GM21526 (cell line): ENCODE data around the gene C14orf93.
"Not testable (repeated sequence)": the region's sequence is repeated elsewhere in the genome, so short reads cannot be mapped to it uniquely, and the experiment has no call there.

ENCODE experiments used
- ATAC-seq: cut with Tn5 transposase; IDR thresholded peaks from one replicate; pipeline ENCODE4 v1.9.1; 2021; ENCODE audit warnings: moderate library complexity; ENCODE audit not compliant: unreplicated experiment, low FRiP score

C14orf93 gene

DNA sequence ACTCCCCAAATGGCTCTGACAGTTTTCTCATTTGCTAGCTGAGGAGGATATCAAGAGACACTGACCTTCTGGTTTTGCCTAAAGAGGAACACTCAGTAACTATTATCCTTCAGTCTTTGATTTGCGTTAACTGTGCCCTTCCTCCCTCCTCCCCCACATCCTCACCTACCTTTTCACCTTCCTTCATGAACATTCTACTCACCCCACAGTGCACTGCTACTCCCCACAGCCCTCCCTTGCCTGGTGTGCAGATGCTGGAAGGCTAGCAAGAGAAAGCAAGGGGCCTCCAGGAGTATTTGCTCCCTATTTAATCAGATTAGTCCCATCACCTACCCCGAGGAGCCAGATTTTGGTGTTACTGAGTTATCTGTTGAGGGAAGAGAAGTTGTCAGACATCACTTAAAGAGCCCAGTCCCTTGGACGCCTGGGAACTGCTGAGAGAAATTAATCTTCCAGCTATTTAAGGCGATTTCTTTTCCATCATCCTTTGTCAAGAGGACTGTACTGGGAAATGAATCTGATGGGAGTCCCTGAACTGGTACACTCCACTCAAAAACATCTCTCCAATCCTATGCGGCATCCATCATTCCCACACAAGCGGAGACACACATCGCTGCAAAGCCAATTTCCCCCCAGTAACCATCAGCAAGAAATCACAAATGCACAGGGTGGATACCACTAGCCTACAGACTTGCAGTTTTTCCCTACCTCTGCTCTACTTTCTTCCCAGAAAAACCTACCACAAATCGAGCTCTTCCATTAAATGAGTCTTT is 13.3 kb upstream of the C14orf93 start:
- ATAC-seq, result no peak

DNA sequence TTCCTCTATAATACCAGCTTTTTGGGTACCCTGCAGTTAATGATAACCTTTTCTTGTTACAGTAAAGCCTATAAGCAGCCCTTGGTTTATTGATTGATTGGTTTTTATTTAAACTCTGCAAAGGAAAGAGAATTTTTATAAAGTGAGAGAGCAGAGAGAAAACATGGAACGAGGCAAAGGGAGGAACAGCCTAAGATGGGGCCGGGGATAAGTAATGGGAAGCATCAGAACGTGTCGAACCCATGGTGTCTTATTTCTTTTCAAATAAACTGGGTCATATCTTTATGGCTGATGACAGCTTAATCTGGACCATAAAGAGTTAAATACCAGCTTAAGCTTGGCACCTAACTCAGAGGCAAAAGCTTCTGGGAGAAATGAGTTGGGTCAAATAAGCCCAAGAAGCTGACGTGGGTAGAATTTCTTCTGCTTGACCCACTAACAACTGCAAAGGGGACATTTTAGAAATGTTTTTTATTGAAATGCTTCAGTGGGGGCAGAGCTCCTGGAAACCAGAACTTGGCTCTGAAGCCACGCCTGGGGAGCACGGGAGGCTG is 12.0 kb upstream of the C14orf93 start:
- ATAC-seq, result no peak

DNA sequence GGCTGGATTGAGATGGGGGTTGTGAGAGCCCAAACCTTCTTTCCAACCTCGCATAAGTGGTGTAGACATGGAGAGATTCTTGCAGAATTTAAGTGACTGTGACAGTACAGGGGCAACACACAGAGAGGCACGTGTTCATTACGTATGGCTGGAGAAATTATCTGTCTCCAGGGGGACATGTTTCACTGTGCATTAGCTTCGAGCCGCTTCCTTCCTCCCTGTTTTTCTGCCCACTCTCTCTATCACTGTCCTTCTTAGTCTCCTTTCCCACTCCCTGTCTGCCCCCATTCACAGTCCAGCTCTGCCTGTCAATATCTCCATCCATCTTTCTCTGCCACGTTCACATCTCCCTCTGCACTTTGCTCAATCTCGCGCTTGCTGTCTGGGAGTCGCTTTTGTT is 11.5 kb upstream of the C14orf93 start:
- ATAC-seq, result no peak

DNA sequence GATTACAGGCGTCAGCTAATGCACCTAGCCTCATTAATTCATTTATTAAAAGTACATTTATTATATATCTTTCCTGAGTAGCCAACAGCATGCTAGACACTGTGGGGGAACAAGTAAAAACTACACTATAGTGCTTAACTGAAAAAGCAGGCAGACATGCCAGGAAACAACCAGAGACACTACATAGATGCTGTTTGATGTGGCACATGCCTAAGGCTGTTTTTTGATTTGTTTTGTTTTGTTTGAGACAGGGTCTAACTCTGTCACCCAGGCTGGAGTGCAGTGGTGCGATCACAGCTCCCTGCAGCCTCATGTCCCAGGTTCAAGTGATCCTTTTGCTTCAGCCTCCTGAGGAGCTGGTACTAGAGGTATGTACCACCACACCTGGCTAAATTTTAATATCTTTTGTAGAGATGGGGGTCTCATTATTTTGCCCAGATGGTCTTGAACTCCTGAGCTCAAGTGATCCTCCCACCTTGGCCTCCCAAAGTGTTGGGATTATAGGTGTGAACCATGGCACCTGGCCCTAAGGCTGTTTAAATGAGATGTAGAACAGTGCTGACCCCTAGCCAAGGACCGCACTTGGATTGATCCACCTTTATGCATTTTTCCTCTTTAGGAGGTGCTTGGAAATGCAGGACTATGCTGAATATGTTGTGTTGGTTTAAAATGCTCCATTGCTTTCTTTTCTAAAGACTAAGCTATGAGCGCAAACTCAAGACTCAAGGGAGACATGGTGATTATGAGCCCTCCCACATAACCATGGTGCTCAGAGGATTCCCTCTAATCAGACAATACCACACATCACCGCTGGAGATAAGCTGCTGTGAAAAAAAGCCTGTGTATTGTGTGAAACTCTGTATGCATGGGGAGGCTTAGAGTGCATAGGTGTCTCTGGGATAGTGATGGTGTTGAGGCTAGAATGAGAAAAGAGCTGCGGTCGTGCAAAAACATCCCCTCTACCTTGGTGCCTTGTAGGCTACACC is 10.5 kb upstream of the C14orf93 start:
- no peak for ATAC-seq

DNA sequence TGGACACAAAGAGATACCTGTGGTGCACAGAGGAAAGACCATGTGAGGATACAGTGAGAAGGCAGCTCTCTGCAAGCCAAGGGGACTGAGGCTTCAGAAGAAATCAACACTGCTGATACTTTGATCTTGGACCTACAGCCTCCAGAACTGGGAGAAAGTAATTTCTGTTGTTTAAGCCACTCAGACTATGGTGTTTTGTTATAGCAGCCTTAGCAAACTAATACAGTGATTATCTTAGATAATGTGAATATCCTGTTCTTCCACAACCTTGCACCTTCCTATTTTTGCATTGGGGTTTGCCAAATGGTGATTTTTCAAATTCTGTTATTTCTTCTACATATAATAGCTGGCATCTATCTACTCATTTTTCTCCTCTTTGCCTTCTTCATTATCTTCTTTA is 8.2 kb upstream of the C14orf93 start:
- no peak for ATAC-seq

DNA sequence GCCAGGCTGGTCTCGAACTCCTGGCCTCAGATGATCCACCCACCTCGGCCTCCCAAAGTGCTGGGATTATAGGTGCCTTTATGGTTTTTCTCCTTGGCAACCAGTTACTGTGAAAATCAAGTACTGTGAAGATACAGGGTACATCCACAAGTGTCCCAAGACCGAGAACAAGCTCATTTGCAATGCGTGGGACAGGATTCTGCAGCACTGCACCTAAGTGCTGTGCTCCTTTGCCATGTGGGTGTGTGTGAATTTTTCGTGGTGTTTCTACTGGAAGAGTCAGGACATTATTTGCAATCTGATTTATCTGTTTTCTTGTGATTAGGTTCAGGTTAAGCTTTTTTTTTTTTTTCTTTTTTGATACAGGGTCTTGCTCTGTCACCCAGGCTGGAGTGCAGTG is 7.1 kb upstream of the C14orf93 start:
- no peak for ATAC-seq

DNA sequence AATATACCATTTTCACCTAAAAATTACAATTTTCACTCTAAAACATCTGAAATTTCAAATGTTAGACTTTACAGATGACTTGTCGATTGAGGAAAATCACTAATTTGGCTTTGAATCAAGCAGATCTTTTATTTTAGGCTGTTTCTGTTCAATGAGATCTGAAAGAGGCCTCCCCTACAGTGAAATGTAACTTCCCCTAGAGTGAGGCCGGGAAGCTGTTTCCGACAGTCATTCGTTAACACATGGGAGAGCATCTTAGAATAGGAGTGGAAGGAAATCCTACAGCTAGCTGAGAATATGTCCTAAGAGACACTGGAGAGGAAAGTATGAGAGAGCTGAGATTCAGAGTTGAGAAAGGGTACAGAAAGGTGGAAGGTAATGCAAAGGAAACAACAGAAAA is 5.7 kb upstream of the C14orf93 start:
- ATAC-seq, result no peak

DNA sequence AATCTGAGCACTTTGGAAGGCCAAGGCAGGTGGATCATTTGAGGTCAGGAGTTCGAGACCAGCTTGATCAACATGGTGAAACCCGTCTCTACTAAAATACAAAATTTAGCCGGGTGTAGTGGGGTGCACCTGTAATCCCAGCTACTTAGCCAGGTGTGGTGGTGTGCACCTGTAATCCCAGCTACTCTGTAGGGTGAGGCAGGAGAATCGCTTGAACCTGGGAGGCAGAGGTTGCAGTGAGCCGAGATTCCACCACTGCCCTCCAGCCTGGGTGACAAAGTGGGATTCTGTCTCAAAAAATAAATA is 3.8 kb upstream of the C14orf93 start:
- ATAC-seq, result not testable (repeated sequence)

DNA sequence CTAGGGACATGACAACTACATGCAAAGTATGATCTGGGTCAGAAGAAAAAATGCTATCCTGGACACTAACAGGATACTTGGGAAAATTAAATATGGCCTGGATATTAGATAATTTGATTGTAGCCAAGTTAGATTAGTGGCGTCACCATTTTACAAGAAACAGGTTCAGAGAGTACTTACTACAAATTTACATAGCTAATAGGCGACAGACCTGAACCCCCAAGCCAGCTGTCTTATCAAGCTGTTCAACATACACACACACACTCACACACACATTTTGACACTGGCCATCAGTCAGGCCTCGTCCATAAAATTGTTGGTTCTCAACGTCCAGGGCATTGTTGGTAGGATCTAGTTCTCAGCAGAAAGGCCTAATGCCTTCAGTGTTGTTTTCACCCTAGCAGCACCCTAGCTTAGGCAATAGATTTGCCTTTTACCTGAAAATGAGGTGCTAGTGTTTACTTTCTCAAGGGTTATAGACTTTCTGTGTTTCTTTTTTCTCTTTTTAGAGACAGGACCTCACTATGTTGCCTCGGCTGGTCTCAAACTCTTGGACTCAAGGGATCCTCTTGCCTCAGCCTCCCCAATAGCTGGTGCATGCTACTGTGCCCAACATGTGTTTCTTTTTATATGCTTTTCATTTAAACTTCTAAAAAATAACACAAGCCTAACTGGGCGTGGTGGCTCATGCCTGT is 3.3 kb upstream of the C14orf93 start:
- ATAC-seq, result no peak

DNA sequence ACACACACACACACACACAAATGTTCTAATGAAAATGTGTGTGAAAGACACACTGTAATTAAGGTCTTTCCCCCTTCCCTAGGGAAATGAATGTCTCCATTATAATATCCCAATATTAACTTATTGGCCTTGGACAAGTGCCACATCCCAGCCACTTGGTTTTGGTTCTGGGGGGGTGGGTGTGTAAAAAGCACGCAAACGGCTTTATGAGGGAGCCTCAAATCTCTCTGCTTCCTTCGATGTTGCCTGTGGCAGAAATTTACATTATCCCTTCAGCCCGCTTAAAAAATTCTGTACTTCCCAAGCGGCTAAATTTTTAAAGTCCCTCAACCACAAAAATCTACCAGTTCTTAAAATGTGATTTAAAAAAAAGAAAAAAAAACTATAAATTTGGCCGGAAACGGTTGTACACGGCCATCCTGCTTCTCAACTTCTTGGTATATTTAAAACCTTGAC is 432 bp downstream of the C14orf93 start:
- ATAC-seq, result no peak

DNA sequence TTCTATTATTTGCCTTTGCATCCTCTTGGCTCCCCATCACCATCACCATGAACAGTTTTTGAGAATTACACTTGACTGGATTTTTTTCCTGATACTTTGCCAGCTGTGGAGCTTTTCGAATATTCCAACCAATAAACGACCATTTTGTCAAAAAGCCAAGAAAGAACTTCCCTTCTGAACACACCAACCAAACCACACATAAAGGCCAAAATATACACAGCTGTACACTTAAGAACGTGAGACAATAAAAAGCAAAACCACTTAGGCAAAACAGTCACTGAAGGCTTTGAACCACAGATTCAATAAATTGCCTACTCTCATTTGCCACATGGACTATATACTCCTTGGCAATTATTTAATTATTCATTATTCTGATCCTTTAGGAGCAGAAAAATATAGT is 1.1 kb downstream of the C14orf93 start:
- ATAC-seq, result no peak

DNA sequence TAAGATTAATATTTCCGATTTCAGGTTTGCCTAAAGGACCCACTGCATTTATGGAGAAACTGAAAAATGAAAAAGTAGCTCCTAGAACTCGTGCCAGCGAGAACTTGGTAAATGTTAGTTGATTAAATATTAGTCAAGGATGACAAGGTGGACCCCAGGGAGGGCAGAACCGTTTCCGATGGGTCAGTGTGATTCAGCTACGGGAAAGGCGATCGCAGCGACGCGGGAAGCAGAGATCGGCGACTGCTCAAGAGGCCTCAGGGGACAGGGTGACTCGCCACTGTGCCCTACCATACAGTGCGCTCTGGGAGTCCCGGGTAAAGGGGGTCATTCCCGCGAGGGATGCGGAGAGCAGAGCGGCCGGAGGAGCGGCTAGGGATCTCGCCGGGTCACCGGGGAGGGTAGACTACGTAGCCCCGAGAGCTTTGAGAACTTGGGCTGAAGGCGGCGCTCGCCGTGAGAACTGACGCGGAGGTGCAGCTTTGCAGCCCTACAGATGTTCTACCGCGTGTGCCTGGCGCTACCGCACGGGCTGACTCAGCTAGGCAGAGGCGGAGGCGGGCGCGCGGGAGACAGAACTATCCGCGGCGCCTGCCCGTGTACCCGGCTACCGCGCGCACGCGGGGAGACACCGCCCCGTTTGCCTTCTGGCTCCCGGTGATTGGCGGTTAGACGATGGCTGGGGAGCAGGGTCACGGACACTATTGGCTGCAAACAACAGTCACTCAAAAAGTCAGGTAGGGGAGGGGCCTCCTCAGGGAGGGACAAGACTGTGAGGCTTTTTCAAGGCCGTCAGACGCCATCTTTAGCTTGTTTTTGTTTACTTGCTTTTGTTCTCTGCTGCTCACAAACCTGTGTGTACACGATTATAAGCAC is 3.2 kb downstream of the C14orf93 start:
- ATAC-seq, result peak; percentile 90

DNA sequence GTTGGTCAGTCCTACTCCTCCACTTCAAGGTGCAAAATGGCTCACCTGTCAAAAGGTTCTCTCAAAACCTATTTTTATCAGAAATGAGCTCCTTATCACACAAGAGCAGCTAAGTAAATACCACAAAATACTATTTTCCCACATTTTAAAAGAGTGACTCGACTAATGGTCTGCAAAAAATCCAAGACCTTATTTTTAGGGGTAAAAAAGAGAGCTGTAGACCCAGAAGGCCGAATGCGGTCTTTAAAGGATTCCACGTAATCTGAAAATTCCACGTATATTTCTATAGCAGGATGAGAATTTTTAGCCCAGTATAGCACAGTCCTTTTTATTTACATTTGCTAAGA is 3.8 kb downstream of the C14orf93 start:
- no peak for ATAC-seq

DNA sequence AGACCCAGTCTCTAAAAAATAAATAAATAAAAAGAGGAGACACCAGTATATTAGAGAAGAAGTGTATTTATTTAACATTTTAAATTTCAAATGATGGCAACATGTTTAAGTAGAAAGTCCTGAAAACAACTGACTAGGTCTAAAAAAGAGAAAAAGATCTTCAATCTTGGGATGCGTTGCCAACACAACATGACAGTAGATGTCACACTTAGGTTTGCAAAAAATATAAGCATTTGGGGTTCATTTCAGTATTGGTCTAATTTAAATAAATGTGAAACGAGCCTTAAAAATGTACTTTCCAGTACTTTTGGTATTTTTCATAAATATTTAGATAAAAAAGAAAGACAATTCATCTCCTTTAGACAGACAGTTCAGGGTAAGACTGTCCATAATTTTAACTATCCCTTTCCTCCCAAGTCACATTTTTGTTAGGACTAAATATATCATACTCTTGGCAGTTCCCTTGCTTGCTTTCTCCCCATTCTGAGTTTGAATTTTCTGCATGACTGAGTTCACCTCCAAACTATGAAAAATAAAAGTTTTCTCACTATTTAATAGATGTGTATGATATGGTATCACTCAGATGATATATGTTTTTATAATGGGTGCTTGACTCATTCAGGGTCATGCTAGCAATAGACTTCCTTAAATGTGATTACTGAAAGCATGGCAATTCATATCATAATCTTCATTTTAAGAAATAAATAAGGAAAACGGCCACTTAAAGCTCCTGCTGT is 4.3 kb downstream of the C14orf93 start:
- no peak for ATAC-seq

DNA sequence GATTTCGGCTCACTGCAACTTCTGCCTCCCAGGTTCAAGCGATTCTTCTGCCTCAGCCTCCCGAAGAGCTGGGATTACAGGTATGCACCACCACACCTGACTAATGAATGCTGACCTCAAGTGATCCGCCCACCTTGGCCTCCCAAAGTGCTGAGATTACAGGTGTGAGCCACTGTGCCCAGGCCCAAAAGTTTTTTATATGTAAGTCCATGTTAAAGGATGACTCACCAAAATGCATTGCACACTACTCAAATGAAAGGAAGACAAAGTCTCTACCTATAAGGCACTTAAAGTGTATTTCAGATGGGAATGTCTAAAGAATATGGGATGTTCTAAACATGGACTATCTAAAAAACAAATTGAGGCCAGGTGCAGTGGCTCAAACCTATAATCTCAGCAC is 5.7 kb downstream of the C14orf93 start:
- ATAC-seq, result not testable (repeated sequence)

DNA sequence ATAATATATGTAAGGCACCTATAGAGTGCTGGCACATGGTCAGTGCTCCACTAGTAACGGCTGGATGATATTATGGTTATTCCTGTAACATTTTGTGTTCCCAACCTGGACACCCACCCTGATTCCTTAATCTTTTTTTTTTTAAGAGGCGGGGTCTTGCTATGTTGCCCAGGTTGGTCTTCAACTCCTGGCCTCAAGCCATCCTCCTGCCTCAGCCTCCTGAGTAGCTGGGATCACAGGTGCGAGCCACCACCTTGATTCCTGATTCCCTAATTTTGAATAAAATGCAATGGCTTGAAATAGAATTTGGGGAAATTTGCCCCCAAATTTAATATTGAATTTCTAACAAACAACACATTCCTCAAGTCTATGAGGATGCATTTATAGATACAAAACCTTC is 7.4 kb downstream of the C14orf93 start:
- no peak for ATAC-seq

DNA sequence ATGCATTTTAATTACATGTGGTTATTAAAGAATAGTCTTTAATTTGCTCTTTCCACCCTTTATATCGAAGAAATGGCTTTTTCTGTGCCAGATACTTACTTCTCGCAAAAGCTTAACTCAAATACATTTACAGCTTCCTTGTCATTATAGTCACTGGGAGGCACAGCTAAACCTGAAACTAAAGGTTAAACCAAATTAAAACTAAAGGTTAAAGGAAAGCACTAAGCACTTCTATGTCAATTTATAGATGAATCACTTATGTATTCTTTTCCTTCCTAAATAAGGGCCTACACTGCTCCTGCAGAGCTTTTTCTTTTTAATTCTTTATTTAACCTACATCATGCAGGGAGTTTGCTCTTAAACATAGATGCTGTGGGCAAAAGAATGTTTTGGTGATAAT is 9.1 kb downstream of the C14orf93 start:
- ATAC-seq, result no peak

DNA sequence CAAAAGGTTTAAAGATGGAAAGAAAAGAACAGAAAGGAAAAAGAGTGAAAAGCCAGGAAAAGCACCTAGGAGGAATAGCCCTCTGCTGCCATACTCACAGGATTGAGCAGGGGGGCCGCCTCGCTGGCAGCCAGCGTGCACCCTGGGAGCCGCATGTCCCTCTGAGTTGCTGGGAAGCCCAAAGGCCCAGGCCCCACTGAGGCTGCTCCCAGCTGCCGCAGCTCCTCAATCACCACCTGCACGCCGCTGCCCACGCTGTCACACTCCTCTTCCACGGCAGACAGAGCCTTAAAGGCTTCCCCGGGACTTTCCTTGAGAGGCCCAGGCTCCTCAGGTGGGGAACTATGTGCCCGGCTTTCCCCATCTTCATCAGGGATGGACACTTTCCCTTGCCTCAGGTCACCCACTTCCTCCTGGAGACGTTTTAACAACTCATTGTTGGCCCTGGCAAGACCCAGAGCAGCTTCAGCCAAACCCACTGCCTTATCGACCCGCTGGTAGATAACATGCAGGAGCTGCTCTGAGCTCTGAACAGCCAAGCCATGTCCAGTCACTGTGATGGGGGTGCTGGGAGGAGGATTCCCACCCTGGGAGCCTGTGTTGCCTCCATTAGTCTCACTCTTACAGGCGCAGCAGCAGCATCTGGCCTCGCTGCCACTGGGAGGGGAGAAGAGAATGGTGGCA is 11.5 kb downstream of the C14orf93 start:
- ATAC-seq, result no peak
